Stimulated activated CD8-positive, alpha-beta memory T cell treated with anti-CD3 and anti-CD28 coated beads, Interleukin-7, amount 100 ng/mL, for 4 hours (primary cell): ENCODE measurements around the gene ITPRID1.

Experiments
- DNase-seq, 2 donors: peaks; one replicate each; pipeline ENCODE4 v3.0.0-alpha.2; 2020; ENCODE audit warnings: low read depth in 2 of 2

Gene ITPRID1

GRCh38 chr7:31695859-31696614 is 182.1 kb downstream of the ITPRID1 start:
- no peak for DNase-seq

- no peak for DNase-seq
Measured at GRCh38 chr7:31699050-31699449, 185.2 kb downstream of the ITPRID1 start.

- no peak for DNase-seq
Measured at GRCh38 chr7:31702354-31702753, 188.5 kb downstream of the ITPRID1 start.

GRCh38 chr7:31705377-31705776 is 191.5 kb downstream of the ITPRID1 start:
- DNase-seq = no peak

GRCh38 chr7:31707089-31707488 is 193.2 kb downstream of the ITPRID1 start:
- no peak for DNase-seq
